ENCODE measurements around the gene DCAF5. TPM values are rescaled to one million over a fixed set of nuclear protein-coding genes. Genes with fewer than 3 reads are reported as not detected.

DCAF5 gene
- total RNA-seq, 1 donor from 2014 or later: 92.5 TPM

GRCh38 chr14:69135133-69135532 lies 17.8 kb downstream of the DCAF5 start:
- no peaks in the 10 kb centered on the region for H3K27me3 Mint-ChIP-seq
- no peak overlapping the region for H3K4me3 Mint-ChIP-seq (ENCODE audit: low read depth)
- no peaks in the 10 kb centered on the region for H3K9me3 Mint-ChIP-seq (ENCODE audit: low read depth)
- TF ChIP-seq CTCF (IDR thresholded peaks at IDR 0.05; ENCODE audit: unreplicated experiment): no peak
- no peak for DNase-seq (ENCODE audit: low spot score, unreplicated experiment)
- H3K36me3 Mint-ChIP-seq (ENCODE audit: insufficient read depth): no peaks in the 10 kb centered on the region
- peaks cover 21% of the 10 kb centered on the region for H3K4me1 Mint-ChIP-seq (ENCODE audit: low read depth)
- H3K27ac Mint-ChIP-seq: no peak overlapping the region

- Mint-ChIP-seq H3K4me3 (ENCODE audit: low read depth) (no peak overlapping the region), H3K36me3 (ENCODE audit: insufficient read depth) (no peaks in the 10 kb centered on the region), H3K4me1 (ENCODE audit: low read depth) (peaks cover 27% of the 10 kb centered on the region), H3K27me3 (no peaks in the 10 kb centered on the region), H3K9me3 (ENCODE audit: low read depth) (no peaks in the 10 kb centered on the region), H3K27ac (peak overlapping the region; percentile 74)
- TF ChIP-seq CTCF (IDR thresholded peaks at IDR 0.05; ENCODE audit: unreplicated experiment): no peak
- no peak for DNase-seq (ENCODE audit: low spot score, unreplicated experiment)
Observed at GRCh38 chr14:69133206-69134125, 19.5 kb downstream of the DCAF5 start.

GRCh38 chr14:69132513-69133181 lies 20.3 kb downstream of the DCAF5 start:
- no peak for DNase-seq (ENCODE audit: low spot score, unreplicated experiment)
- Mint-ChIP-seq H3K4me3 (ENCODE audit: low read depth) (no peak overlapping the region), H3K4me1 (ENCODE audit: low read depth) (peaks cover 26% of the 10 kb centered on the region), H3K9me3 (ENCODE audit: low read depth) (no peaks in the 10 kb centered on the region), H3K27ac (peak overlapping the region; percentile 74), H3K36me3 (ENCODE audit: insufficient read depth) (no peaks in the 10 kb centered on the region), H3K27me3 (no peaks in the 10 kb centered on the region)
- TF ChIP-seq CTCF (IDR thresholded peaks at IDR 0.05; ENCODE audit: unreplicated experiment): no peak

- no peak for DNase-seq (ENCODE audit: low spot score, unreplicated experiment)
- no peak for TF ChIP-seq CTCF (IDR thresholded peaks at IDR 0.05; ENCODE audit: unreplicated experiment)
- H3K27ac Mint-ChIP-seq: no peak overlapping the region
- no peaks in the 10 kb centered on the region for H3K9me3 Mint-ChIP-seq (ENCODE audit: low read depth)
- peaks cover 32% of the 10 kb centered on the region for H3K4me1 Mint-ChIP-seq (ENCODE audit: low read depth)
- no peaks in the 10 kb centered on the region for H3K27me3 Mint-ChIP-seq
- H3K36me3 Mint-ChIP-seq (ENCODE audit: insufficient read depth): no peaks in the 10 kb centered on the region
- H3K4me3 Mint-ChIP-seq (ENCODE audit: low read depth): no peak overlapping the region
Observed at GRCh38 chr14:69131176-69131575, 21.7 kb downstream of the DCAF5 start.

- Mint-ChIP-seq H3K4me1 (ENCODE audit: low read depth) (peaks cover 32% of the 10 kb centered on the region), H3K36me3 (ENCODE audit: insufficient read depth) (no peaks in the 10 kb centered on the region), H3K27me3 (no peaks in the 10 kb centered on the region), H3K27ac (peak overlapping the region; percentile 86), H3K9me3 (ENCODE audit: low read depth) (no peaks in the 10 kb centered on the region), H3K4me3 (ENCODE audit: low read depth) (no peak overlapping the region)
- peak; percentile 43 for DNase-seq (ENCODE audit: low spot score, unreplicated experiment)
- peak; percentile 98 for TF ChIP-seq CTCF (IDR thresholded peaks at IDR 0.05; ENCODE audit: unreplicated experiment)
Observed at GRCh38 chr14:69129264-69129880, 23.5 kb downstream of the DCAF5 start.
